Neural progenitor cell (in vitro differentiated cells): ENCODE data around the gene HSP90B1. TPM values are rescaled to one million over a fixed set of nuclear protein-coding genes. Genes with fewer than 3 reads are reported as not detected.

ENCODE experiments used
- DNase-seq: peaks from one replicate; pipeline ENCODE4 v3.0.0-alpha.2; 2016; ENCODE audit warnings: low spot score
- H2AFZ ChIP-seq: fragments of 200-600 bp; sonication (generic); replicated peaks from 2 replicates; pipeline ENCODE4 v1.6.1; 2016; ENCODE audit warnings: antibody characterized with exemption
- H3F3A ChIP-seq: fragments of 200-600 bp; sonication (generic); 2 replicates; pipeline ENCODE4 v1.6.1; 2016; ENCODE audit warnings: antibody characterized with exemption, low read depth
- H3K27ac ChIP-seq: fragments of 200-600 bp; sonication (generic); 2 replicates; pipeline ENCODE4 v1.5.1; 2016; ENCODE audit warnings: mild to moderate bottlenecking
- H3K27me3 ChIP-seq: fragments of 200-600 bp; sonication (generic); 2 replicates; pipeline ENCODE4 v1.6.1; 2016; ENCODE audit warnings: mild to moderate bottlenecking, moderate library complexity
- H3K36me3 ChIP-seq: fragments of 200-600 bp; sonication (generic); 2 replicates; pipeline ENCODE4 v1.5.1; 2016
- H3K4me1 ChIP-seq: fragments of 200-600 bp; sonication (generic); 2 replicates; pipeline ENCODE4 v1.6.1; 2016; ENCODE audit warnings: mixed run types
- H3K4me2 ChIP-seq: fragments of 200-600 bp; sonication (generic); 2 replicates; pipeline ENCODE4 v1.6.1; 2016
- H3K4me3 ChIP-seq: fragments of 200-600 bp; sonication (generic); 2 replicates; pipeline ENCODE4 v1.5.1; 2016
- H3K79me2 ChIP-seq: fragments of 200-600 bp; sonication (generic); 2 replicates; pipeline ENCODE4 v1.6.1; 2016; ENCODE audit warnings: low read depth
- H3K9ac ChIP-seq: fragments of 200-600 bp; sonication (generic); 2 replicates; pipeline ENCODE4 v1.6.1; 2016
- H3K9me3 ChIP-seq: fragments of 200-600 bp; sonication (generic); 2 replicates; pipeline ENCODE4 v1.5.1; 2016; ENCODE audit warnings: low read depth
- H4K20me1 ChIP-seq: fragments of 200-600 bp; sonication (generic); 2 replicates; pipeline ENCODE4 v1.6.1; 2016; ENCODE audit warnings: low read depth
- H3K27ac Mint-ChIP-seq: 3 replicates; pipeline ENCODE4 v1.8.0; 2021; ENCODE audit warnings: mixed read lengths
- H3K27me3 Mint-ChIP-seq: 2 replicates; pipeline ENCODE4 v1.8.0; 2022; ENCODE audit warnings: low read depth, mild to moderate bottlenecking, inconsistent platforms, moderate library complexity, mixed read lengths; ENCODE audit not compliant: insufficient read depth
- H3K36me3 Mint-ChIP-seq: 3 replicates; pipeline ENCODE4 v1.8.0; 2021; ENCODE audit warnings: mixed read lengths
- H3K4me1 Mint-ChIP-seq: 3 replicates; pipeline ENCODE4 v1.8.0; 2021; ENCODE audit warnings: mixed read lengths
- H3K4me3 Mint-ChIP-seq: 3 replicates; pipeline ENCODE4 v1.8.0; 2021; ENCODE audit warnings: mild to moderate bottlenecking, moderate library complexity, mixed read lengths
- H3K9me3 Mint-ChIP-seq: 3 replicates; pipeline ENCODE4 v1.8.0; 2020; ENCODE audit warnings: mixed read lengths
- EZH2 ChIP-seq: fragments of 200-600 bp; sonication (generic); IDR thresholded peaks from 2 replicates; pipeline ENCODE4 v1.6.1; 2017; ENCODE audit warnings: antibody characterized with exemption, mild to moderate bottlenecking, moderate library complexity
- EZH2phosphoT487 ChIP-seq: fragments of 200-600 bp; sonication (generic); IDR thresholded peaks from 2 replicates; pipeline ENCODE4 v1.6.1; 2017; ENCODE audit warnings: antibody characterized with exemption
- total RNA-seq: library from RNA; depleted of rRNA; stranded (reverse); fragments of >200 nt; gene quantifications from 2 replicates; pipeline ENCODE4 v1.2.3, GENCODE V29; 2015; ENCODE audit warnings: low replicate concordance
- TF ChIP-seq, protein P1 (sequence below): fragments of 200-600 bp; sonication (generic); IDR thresholded peaks from 2 replicates; pipeline ENCODE4 v1.5.1; 2017; ENCODE audit warnings: antibody characterized with exemption, mild to moderate bottlenecking

Gene HSP90B1
- total RNA-seq, 1 donor from 2014 or later, result 588 TPM

DNA sequence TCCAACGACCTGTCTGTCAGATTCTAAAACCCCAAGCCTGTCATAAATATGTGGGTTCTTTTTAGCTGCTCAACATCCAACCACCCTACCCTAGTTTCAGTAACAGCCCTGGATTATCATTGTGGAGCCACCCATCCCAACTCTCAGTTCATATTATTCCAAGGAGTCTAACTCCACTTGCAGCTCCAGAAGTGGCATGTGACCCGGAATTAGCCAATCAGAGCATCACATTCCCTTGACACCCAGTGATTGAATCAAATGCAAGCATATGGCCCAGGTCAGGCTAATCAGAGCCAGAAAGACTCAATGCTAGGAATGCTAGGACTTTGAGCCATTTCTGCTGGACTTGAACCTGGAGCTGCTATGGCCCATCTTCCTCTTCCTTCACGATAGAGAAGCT is 17.1 kb upstream of the HSP90B1 start:
- H3K27ac Mint-ChIP-seq, result no peak overlapping the region
- H3K4me3 Mint-ChIP-seq, result no peak overlapping the region
- no peaks in the 10 kb centered on the region for H3K27me3 ChIP-seq
- no peak overlapping the region for H3K9ac ChIP-seq
- H3K79me2 ChIP-seq, result no peaks in the 10 kb centered on the region
- no peaks in the 10 kb centered on the region for H3K4me1 Mint-ChIP-seq
- H4K20me1 ChIP-seq, result no peaks in the 10 kb centered on the region
- no peaks in the 10 kb centered on the region for H3K36me3 ChIP-seq
- no peaks in the 10 kb centered on the region for H3K4me1 ChIP-seq
- H3F3A ChIP-seq, result no peaks in the 10 kb centered on the region
- H3K36me3 Mint-ChIP-seq, result peaks cover 3% of the 10 kb centered on the region
- H3K27ac ChIP-seq, result no peak overlapping the region
- no peak overlapping the region for H3K4me2 ChIP-seq
- DNase-seq, result no peak
- no peaks in the 10 kb centered on the region for H3K27me3 Mint-ChIP-seq
- H3K9me3 ChIP-seq, result peaks cover 4% of the 10 kb centered on the region
- H3K4me3 ChIP-seq, result no peak overlapping the region
- no peak overlapping the region for H2AFZ ChIP-seq
- H3K9me3 Mint-ChIP-seq, result peaks cover 13% of the 10 kb centered on the region
- TF ChIP-seq EZH2, result no peak
- TF ChIP-seq, protein P1, sequence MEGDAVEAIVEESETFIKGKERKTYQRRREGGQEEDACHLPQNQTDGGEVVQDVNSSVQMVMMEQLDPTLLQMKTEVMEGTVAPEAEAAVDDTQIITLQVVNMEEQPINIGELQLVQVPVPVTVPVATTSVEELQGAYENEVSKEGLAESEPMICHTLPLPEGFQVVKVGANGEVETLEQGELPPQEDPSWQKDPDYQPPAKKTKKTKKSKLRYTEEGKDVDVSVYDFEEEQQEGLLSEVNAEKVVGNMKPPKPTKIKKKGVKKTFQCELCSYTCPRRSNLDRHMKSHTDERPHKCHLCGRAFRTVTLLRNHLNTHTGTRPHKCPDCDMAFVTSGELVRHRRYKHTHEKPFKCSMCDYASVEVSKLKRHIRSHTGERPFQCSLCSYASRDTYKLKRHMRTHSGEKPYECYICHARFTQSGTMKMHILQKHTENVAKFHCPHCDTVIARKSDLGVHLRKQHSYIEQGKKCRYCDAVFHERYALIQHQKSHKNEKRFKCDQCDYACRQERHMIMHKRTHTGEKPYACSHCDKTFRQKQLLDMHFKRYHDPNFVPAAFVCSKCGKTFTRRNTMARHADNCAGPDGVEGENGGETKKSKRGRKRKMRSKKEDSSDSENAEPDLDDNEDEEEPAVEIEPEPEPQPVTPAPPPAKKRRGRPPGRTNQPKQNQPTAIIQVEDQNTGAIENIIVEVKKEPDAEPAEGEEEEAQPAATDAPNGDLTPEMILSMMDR, result no peak
- TF ChIP-seq EZH2phosphoT487, result no peak

DNA sequence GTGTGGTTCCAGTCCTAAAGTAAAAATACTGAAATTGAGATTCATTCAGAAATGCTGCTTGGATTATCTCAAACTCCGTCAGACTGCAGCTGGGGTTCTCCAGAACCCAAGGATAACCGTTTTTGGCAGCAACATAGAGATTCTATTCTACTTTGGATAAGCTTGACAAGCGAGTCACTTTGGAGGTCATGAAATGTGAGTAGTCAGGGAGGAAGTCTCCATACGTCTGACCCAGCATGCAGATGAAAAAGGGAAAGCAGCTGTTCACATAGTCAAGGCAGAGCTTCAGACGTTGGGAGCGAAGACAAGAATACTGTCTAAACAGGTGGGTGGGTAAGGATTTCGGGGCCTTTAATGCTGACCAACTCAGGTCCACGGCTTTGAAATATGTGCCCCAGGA is 14.9 kb upstream of the HSP90B1 start:
- no peaks in the 10 kb centered on the region for H3K27me3 ChIP-seq
- Mint-ChIP-seq H3K27ac (no peak overlapping the region), H3K4me1 (no peaks in the 10 kb centered on the region), H3K9me3 (peaks cover 22% of the 10 kb centered on the region), H3K4me3 (no peak overlapping the region), H3K27me3 (no peaks in the 10 kb centered on the region), H3K36me3 (peaks cover 3% of the 10 kb centered on the region)
- H3K4me2 ChIP-seq, result no peak overlapping the region
- H3F3A ChIP-seq, result no peaks in the 10 kb centered on the region
- no peak overlapping the region for H2AFZ ChIP-seq
- H3K4me1 ChIP-seq, result no peaks in the 10 kb centered on the region
- H3K27ac ChIP-seq, result no peak overlapping the region
- TF ChIP-seq, protein P1, result no peak
- no peak for TF ChIP-seq EZH2
- no peak for TF ChIP-seq EZH2phosphoT487
- H4K20me1 ChIP-seq, result no peaks in the 10 kb centered on the region
- no peak overlapping the region for H3K9ac ChIP-seq
- no peaks in the 10 kb centered on the region for H3K79me2 ChIP-seq
- H3K4me3 ChIP-seq, result no peak overlapping the region
- peaks cover 4% of the 10 kb centered on the region for H3K9me3 ChIP-seq
- DNase-seq, result no peak
- H3K36me3 ChIP-seq, result no peaks in the 10 kb centered on the region

DNA sequence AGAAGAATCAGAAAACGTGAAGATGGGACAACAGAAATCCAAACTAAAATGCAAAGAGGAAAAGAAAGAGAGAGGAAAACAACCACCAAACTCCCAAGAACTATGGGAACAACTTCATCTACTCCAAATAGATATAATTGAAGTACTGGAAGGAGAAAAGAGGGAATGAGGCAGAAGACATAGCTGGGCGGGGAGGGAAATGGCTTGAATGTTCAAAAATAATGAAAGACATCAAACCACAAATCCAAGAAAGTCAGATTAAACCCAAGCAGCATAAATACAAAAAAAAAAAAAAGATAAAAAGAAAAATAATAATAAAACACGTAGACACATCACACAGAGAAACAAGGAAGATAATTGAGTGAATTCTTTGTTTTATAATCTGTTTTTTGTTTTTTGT is 12.3 kb upstream of the HSP90B1 start:
- Mint-ChIP-seq H3K36me3 (peaks cover 3% of the 10 kb centered on the region), H3K9me3 (peaks cover 22% of the 10 kb centered on the region), H3K27ac (no peak overlapping the region), H3K4me3 (no peak overlapping the region), H3K27me3 (no peaks in the 10 kb centered on the region), H3K4me1 (no peaks in the 10 kb centered on the region)
- no peak overlapping the region for H3K4me3 ChIP-seq
- no peaks in the 10 kb centered on the region for H3K79me2 ChIP-seq
- no peaks in the 10 kb centered on the region for H3K36me3 ChIP-seq
- TF ChIP-seq EZH2 (no peak), EZH2phosphoT487 (no peak)
- TF ChIP-seq, protein P1, result no peak
- DNase-seq, result no peak
- no peak overlapping the region for H2AFZ ChIP-seq
- no peaks in the 10 kb centered on the region for H3F3A ChIP-seq
- H3K27ac ChIP-seq, result no peak overlapping the region
- no peaks in the 10 kb centered on the region for H3K27me3 ChIP-seq
- no peaks in the 10 kb centered on the region for H4K20me1 ChIP-seq
- no peak overlapping the region for H3K9ac ChIP-seq
- no peaks in the 10 kb centered on the region for H3K4me1 ChIP-seq
- peaks cover 4% of the 10 kb centered on the region for H3K9me3 ChIP-seq
- no peak overlapping the region for H3K4me2 ChIP-seq
